ENCODE results near the gene AADACL4.
"Not testable (repeated sequence)": the region's sequence is repeated elsewhere in the genome, so short reads cannot be mapped to it uniquely, and the experiment has no call there.

The AADACL4 gene

DNA sequence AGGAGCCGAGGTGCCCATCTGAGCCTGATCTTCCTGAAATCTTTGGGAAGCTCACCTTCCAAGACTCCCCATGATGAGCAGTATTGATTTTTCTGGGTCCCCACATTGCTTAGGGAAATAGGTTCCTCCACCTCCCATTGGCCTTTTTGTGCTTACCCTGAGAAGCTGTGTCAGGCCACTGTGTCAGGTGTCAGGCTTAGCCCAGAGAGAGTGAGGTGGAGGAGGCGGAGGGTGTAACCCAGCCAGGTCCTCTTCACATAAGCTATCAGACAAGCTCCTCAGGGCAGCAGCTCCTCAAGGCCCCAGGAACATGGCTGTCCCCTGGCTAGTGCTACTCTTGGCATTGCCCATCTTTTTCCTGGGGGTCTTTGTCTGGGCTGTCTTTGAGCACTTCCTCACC lies 352 bp downstream of the AADACL4 start:
- TF ChIP-seq CTCF (IDR thresholded peaks at IDR 0.05; ENCODE audit: low read depth, low read length, missing control alignments): no peak
- DNase-seq (ENCODE audit: low read depth): no peak
- no peak overlapping the region for H3K4me3 ChIP-seq (ENCODE audit: low read depth, low read length)

- TF ChIP-seq CTCF (IDR thresholded peaks at IDR 0.05; ENCODE audit: low read depth, low read length, missing control alignments): no peak
- no peak overlapping the region for H3K4me3 ChIP-seq (ENCODE audit: low read depth, low read length)
Measured at GRCh38 chr1:12644829-12645228, 944 bp downstream of the AADACL4 start.

DNA sequence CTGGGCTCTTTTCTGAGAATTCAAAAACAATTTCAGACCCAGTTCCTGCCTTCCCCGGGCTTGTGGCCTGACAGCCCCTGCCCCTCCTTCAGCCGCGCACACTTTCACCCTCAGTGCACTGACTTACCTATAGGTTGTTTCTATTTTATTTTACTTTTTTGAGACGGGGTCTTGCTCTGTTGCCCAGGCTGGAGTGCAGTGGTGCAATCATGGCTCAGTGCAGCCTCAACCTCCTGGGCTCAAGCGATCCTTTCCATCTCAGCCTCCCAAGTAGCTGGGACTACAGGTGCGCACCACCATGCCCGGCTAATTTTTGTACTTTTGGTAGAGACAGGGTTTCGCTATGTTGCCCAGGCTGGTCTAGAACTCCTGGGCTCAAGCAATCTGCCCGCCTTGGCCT lies 1.5 kb downstream of the AADACL4 start:
- DNase-seq (ENCODE audit: low read depth); H3K4me3 ChIP-seq (ENCODE audit: low read depth, low read length): not testable (repeated sequence)

More at GRCh38 chr1:12644829-12645228, 944 bp downstream of the AADACL4 start:
- no peak for DNase-seq (ENCODE audit: low read depth)

GRCh38 chr1:12648741-12649140 lies 4.9 kb downstream of the AADACL4 start:
- no peak for DNase-seq (ENCODE audit: low read depth)
- TF ChIP-seq CTCF (IDR thresholded peaks at IDR 0.05; ENCODE audit: low read depth, low read length, missing control alignments): no peak
- H3K4me3 ChIP-seq (ENCODE audit: low read depth, low read length): no peak overlapping the region

DNA sequence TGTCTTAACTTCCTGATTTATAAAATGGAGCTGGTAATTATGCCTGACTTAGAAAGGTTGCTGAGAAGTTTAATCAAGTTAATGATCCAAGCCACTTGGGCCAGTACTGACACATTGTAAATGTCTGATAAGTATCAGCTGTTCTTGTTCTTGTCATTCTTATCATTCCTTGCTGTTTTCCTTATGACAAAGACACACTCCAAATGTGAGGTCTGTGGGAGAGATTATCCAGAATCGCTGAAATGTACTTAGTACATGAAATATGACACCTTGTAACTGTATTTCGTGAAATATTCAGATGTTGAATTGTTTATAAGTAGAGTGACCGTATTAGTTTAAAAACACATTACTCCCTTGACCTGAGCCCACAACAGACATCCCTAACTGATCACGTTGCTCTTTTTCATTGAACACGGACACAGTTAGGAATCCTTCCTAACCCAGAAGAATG lies 6.1 kb downstream of the AADACL4 start:
- no peak overlapping the region for H3K4me3 ChIP-seq (ENCODE audit: low read depth, low read length)
- no peak for DNase-seq (ENCODE audit: low read depth)
- no peak for TF ChIP-seq CTCF (IDR thresholded peaks at IDR 0.05; ENCODE audit: low read depth, low read length, missing control alignments)

DNA sequence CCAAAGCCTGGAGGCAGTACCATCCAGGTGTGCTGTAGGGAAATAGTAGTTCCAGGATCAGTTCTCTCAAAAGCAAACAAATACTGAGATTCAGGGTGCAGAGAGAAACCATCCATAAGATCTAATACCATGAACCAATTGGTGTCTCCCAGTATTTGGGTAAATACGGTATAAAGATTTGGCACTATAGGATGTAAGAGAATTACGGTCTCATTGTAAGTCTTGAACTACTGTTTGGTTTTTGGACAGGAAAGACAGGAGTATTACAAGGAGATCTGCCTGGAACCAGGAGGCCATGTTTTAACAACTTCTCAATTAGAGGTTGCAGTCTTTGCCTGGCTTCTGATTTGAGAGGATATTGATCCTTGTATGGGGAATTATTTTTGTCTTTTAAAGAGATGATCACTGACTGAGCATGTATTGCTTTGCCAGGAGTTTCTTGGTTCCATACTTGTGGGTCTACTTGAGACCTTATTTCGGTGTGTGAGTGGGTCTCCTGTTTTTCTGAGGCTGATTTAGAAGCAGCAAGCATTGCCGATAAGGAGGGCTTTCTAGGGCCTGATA lies 10.2 kb downstream of the AADACL4 start:
- no peak overlapping the region for H3K4me3 ChIP-seq (ENCODE audit: low read depth, low read length)
- TF ChIP-seq CTCF (IDR thresholded peaks at IDR 0.05; ENCODE audit: low read depth, low read length, missing control alignments): no peak
- DNase-seq (ENCODE audit: low read depth): no peak

GRCh38 chr1:12654657-12655056 lies 10.8 kb downstream of the AADACL4 start:
- no peak for DNase-seq (ENCODE audit: low read depth)
- no peak overlapping the region for H3K4me3 ChIP-seq (ENCODE audit: low read depth, low read length)
- no peak for TF ChIP-seq CTCF (IDR thresholded peaks at IDR 0.05; ENCODE audit: low read depth, low read length, missing control alignments)
